CD14-positive monocyte (primary cell): ENCODE measurements around the gene MYO1D. TPM values are rescaled to one million over a fixed set of nuclear protein-coding genes. Genes with fewer than 3 reads are reported as not detected.

Source experiments
- DNase-seq, 3 donors: peaks; one replicate each; pipeline ENCODE4 v3.0.0-alpha.2; 2011 to 2022
- H2AFZ ChIP-seq: 2 replicates; pipeline ENCODE4 v1.6.0; 2012; ENCODE audit warnings: mild to moderate bottlenecking, low read depth, low read length, inconsistent platforms; ENCODE audit not compliant: insufficient read depth, poor library complexity, severe bottlenecking
- H3K27ac ChIP-seq, 2 donors: 1 replicate in 1 of 2; 2 replicates in 1 of 2; pipeline ENCODE4 v1.5.1; 2012 to 2013; ENCODE audit warnings: low read length in 2 of 2, control low read depth in 1 of 2, inconsistent platforms in 1 of 2, low read depth in 1 of 2, mild to moderate bottlenecking in 1 of 2
- H3K27me3 ChIP-seq, 2 donors: one replicate each; pipeline versions ENCODE4 v1.6.0 to v1.6.1; 2011 to 2013; ENCODE audit warnings: low read length in 2 of 2; ENCODE audit not compliant: control insufficient read depth in 2 of 2, insufficient read depth in 2 of 2
- H3K36me3 ChIP-seq, 2 donors: replicated peaks in 1 of 2; 1 replicate in 1 of 2; 2 replicates in 1 of 2; pipeline versions ENCODE4 v1.5.1 to v1.6.1; 2012 to 2013; ENCODE audit warnings: low read length in 2 of 2, control low read depth in 1 of 2, inconsistent platforms in 1 of 2, mild to moderate bottlenecking in 1 of 2; ENCODE audit not compliant: insufficient read depth in 2 of 2, control insufficient read depth in 1 of 2
- H3K4me1 ChIP-seq, 2 donors: 1 replicate in 1 of 2; 2 replicates in 1 of 2; pipeline versions ENCODE4 v1.5.1 to v1.6.1; 2012 to 2013; ENCODE audit warnings: low read length in 2 of 2, control low read depth in 1 of 2, inconsistent platforms in 1 of 2, mild to moderate bottlenecking in 1 of 2, moderate library complexity in 1 of 2; ENCODE audit not compliant: insufficient read depth in 2 of 2, control insufficient read depth in 1 of 2
- H3K4me2 ChIP-seq: replicated peaks from 2 replicates; pipeline ENCODE3; 2012; ENCODE audit warnings: low read length, moderate library complexity, mild to moderate bottlenecking; ENCODE audit not compliant: poor library complexity, severe bottlenecking; ENCODE audit errors: extremely low read depth
- H3K4me3 ChIP-seq, 3 experiments: fragments of 200-600 bp in 1 of 3; sonication (generic) in 1 of 3; replicated peaks in 1 of 3; 1 replicate in 2 of 3; 2 replicates in 1 of 3; pipeline ENCODE4 v1.5.1; 2011 to 2013; ENCODE audit warnings: low read length in 3 of 3, mild to moderate bottlenecking in 3 of 3, control low read depth in 2 of 3, low read depth in 2 of 3, inconsistent platforms in 1 of 3, moderate library complexity in 1 of 3
- H3K79me2 ChIP-seq: 2 replicates; pipeline ENCODE4 v1.6.0; 2012; ENCODE audit warnings: mild to moderate bottlenecking, control low read depth, inconsistent platforms, low read length, moderate library complexity; ENCODE audit not compliant: insufficient read depth
- H3K9ac ChIP-seq: 2 replicates; pipeline ENCODE4 v1.6.0; 2017; ENCODE audit warnings: low read length, mild to moderate bottlenecking; ENCODE audit not compliant: insufficient read depth, poor library complexity, severe bottlenecking
- H3K9me3 ChIP-seq, 2 donors: replicated peaks in 1 of 2; 1 replicate in 1 of 2; 2 replicates in 1 of 2; pipeline versions ENCODE4 v1.5.1 to v1.6.1; 2012 to 2013; ENCODE audit warnings: low read length in 2 of 2, control low read depth in 1 of 2; ENCODE audit not compliant: control insufficient read depth in 1 of 2, insufficient read depth in 1 of 2
- H4K20me1 ChIP-seq: 2 replicates; pipeline ENCODE4 v1.6.0; 2012; ENCODE audit warnings: mild to moderate bottlenecking, low read length, control low read depth, moderate library complexity; ENCODE audit not compliant: insufficient read depth
- H3K27ac Mint-ChIP-seq, 7 donors: one replicate each; pipeline ENCODE4 v1.8.0; 2020; ENCODE audit warnings: mild to moderate bottlenecking in 7 of 7, mixed read lengths in 7 of 7, moderate library complexity in 6 of 7, inconsistent platforms in 2 of 7
- H3K27me3 Mint-ChIP-seq, 3 donors: one replicate each; pipeline ENCODE4 v1.8.0; 2021 to 2022; ENCODE audit warnings: low read depth in 3 of 3, mild to moderate bottlenecking in 3 of 3, mixed read lengths in 3 of 3, moderate library complexity in 3 of 3, inconsistent platforms in 1 of 3
- H3K36me3 Mint-ChIP-seq, 2 donors: one replicate each; pipeline ENCODE4 v1.8.0; 2020; ENCODE audit warnings: mixed read lengths in 2 of 2, inconsistent platforms in 1 of 2, mild to moderate bottlenecking in 1 of 2
- H3K4me1 Mint-ChIP-seq: one replicate; pipeline ENCODE4 v1.8.0; 2020; ENCODE audit warnings: mild to moderate bottlenecking, mixed read lengths
- H3K4me3 Mint-ChIP-seq, 2 donors: one replicate each; pipeline ENCODE4 v1.8.0; 2020; ENCODE audit warnings: mild to moderate bottlenecking in 2 of 2, mixed read lengths in 2 of 2, moderate library complexity in 1 of 2
- H3K9me3 Mint-ChIP-seq, 7 donors: one replicate each; pipeline ENCODE4 v1.8.0; 2020 to 2022; ENCODE audit warnings: mixed read lengths in 7 of 7, mild to moderate bottlenecking in 6 of 7, moderate library complexity in 6 of 7, inconsistent platforms in 2 of 7
- CTCF ChIP-seq: fragments of 200-600 bp; IDR thresholded peaks from one replicate; pipeline ENCODE4 v1.8.0; 2022; ENCODE audit warnings: antibody characterized with exemption, mild to moderate bottlenecking
- WGBS: methylation state at CpG from one replicate; pipeline ENCODE4 v1.1.5; 2013; ENCODE audit warnings: missing lambda C conversion rate; ENCODE audit not compliant: insufficient coverage; 5-methylcytosine and 5-hydroxymethylcytosine counted together
- intact Hi-C, 2 donors: fragments of 100-400 bp; cut with micrococcal nuclease; formaldehyde crosslinking; loops; one replicate each; pipeline versions ENCODE4 v1.15.0 to v1.15.1; 2023
- polyA plus RNA-seq, 3 donors: library from polyadenylated mRNA; depleted of rRNA in 1 of 3; unstranded in 2 of 3; stranded (reverse) in 1 of 3; fragments of 300-500 nt in 2 of 3; fragments of >200 nt in 1 of 3; fragmentation: Illumina TruSeq in 2 of 3; gene quantifications; 1 replicate in 2 of 3; 2 replicates in 1 of 3; pipeline ENCODE4 v1.2.3, GENCODE V29; 2012 to 2021

Gene MYO1D
- polyA plus RNA-seq, 3 donors, result 0.22 to 0.39 (median 0.26) TPM

DNA sequence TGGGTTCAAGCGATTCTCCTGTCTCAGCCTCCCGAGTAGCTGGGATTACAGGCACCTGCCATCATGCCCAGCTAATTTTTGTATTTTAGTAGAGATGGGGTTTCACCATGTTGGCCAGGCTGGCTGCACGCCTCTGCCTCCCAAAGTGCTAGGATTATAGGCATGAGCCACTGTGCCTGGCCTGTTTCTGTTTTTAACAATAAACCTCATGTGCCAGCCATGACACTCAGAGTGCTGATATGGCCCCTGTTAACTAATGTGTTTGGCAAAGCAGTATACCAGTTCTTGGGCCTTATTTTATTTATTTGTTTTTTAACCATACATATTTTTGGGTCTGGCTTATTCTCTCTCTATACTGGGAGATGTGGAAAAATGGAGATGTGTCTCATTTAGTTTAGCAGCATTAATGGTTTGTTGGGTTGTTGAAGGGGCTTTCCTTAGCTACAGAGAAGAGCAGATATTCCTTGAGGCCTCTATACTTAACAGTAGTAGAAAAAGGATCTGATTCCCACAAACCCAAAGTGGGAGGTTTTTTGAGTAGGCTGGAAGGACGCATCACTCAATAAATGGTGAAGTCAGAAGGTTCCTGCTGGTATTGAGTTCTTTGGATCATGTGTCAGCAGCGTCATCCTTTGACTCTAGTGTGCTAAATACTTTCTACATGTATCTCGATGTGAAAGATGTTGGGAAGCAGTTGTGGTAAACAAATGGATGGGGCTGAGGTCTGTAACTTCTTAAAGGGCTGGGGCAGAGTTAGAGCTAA, 406.3 kb downstream of the MYO1D start:
- Histone ChIP-seq H4K20me1 (peaks cover 8% of the 10 kb centered on the region), H3K4me1 (peaks cover 0 to 5% of the 10 kb centered on the region in 2 donors), H3K79me2 (no peaks in the 10 kb centered on the region), H3K4me2 (no peak overlapping the region), H3K27me3 (no peaks in the 10 kb centered on the region), H3K9ac (no peak overlapping the region), H3K27ac (no peak overlapping the region), H3K36me3 (peaks cover 83 to 99% of the 10 kb centered on the region in 2 donors), H3K9me3 (no peaks in the 10 kb centered on the region), H3K4me3 (no peak overlapping the region), H2AFZ (no peak overlapping the region)
- peaks cover 82 to 96% of the 10 kb centered on the region in 2 donors for H3K36me3 Mint-ChIP-seq
- H3K4me1 Mint-ChIP-seq, result no peaks in the 10 kb centered on the region
- intact Hi-C loops, result no loop called here
- WGBS, result 100% methylated on average over 2 of the region's 6 CpGs
- no peak for TF ChIP-seq CTCF
- DNase-seq, result no peak
- H3K4me3 Mint-ChIP-seq, result no peak overlapping the region
- H3K9me3 Mint-ChIP-seq, result peaks cover 0 to 4% (median 0%) of the 10 kb centered on the region in 7 donors
- H3K27me3 Mint-ChIP-seq, result no peaks in the 10 kb centered on the region
- H3K27ac Mint-ChIP-seq, result no peak overlapping the region

DNA sequence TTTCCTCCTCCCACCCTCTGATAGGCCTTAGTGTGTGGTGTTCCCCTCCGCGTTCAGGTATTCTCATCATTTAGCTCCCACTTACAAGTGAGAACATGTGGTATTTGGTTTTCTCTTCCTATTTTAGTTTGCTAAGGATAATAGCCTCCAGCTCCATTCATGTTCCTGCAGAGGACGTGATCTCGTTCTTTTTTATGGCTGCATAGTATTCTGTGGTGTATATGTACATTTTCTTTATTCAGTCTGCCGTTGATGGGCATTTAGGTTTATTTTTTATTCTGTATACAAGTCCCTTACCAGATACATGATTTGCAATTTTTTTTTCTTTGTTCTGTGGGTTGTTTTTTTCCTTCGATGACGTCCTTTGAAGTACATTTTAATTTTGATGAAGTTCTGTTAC, 409.0 kb downstream of the MYO1D start:
- Histone ChIP-seq H3K79me2 (peaks cover under 1% of the 10 kb centered on the region), H3K4me3 (no peak overlapping the region), H3K9ac (no peak overlapping the region), H3K27me3 (no peaks in the 10 kb centered on the region), H3K27ac (no peak overlapping the region), H3K4me2 (no peak overlapping the region), H4K20me1 (peaks cover 15% of the 10 kb centered on the region), H3K9me3 (no peaks in the 10 kb centered on the region), H2AFZ (no peak overlapping the region), H3K4me1 (peaks cover 0 to under 1% of the 10 kb centered on the region in 2 donors), H3K36me3 (peaks cover 79 to 97% of the 10 kb centered on the region in 2 donors)
- no peak for TF ChIP-seq CTCF
- no peak for DNase-seq
- WGBS, result no CpG with 5 or more reads among the region's 7 CpGs
- intact Hi-C loops, result no loop called here
- Mint-ChIP-seq H3K9me3 (peaks cover 0 to under 1% (median 0%) of the 10 kb centered on the region in 7 donors), H3K27me3 (no peaks in the 10 kb centered on the region), H3K4me3 (no peak overlapping the region), H3K27ac (no peak overlapping the region), H3K4me1 (no peaks in the 10 kb centered on the region), H3K36me3 (peaks cover 77 to 90% of the 10 kb centered on the region in 2 donors)
